GM18868 (cell line): ENCODE measurements around the gene FRS2.

Experiments used
- ATAC-seq: cut with Tn5 transposase; IDR thresholded peaks from one replicate; pipeline ENCODE4 v1.9.1; 2021; ENCODE audit warnings: mild to moderate bottlenecking, moderate library complexity; ENCODE audit not compliant: unreplicated experiment

FRS2 gene

GRCh38 chr12:69620921-69621320, 150.7 kb downstream of the FRS2 start:
- ATAC-seq, result no peak

- ATAC-seq, result no peak
Measured at GRCh38 chr12:69621551-69621950, 151.4 kb downstream of the FRS2 start.

- no peak for ATAC-seq
Measured at GRCh38 chr12:69623970-69624369, 153.8 kb downstream of the FRS2 start.

GRCh38 chr12:69627501-69627900, 157.3 kb downstream of the FRS2 start:
- ATAC-seq, result no peak
